GM06990 (cell line): ENCODE data around the gene APH1A.

Source experiments
- DNase-seq: peaks from one replicate; pipeline ENCODE4 v3.0.0-alpha.2; 2011; ENCODE audit not compliant: insufficient read length; ENCODE audit errors: extremely low read depth
- H3K27me3 ChIP-seq: replicated peaks from 2 replicates; pipeline ENCODE4 v1.6.0; 2011; ENCODE audit warnings: low read length; ENCODE audit not compliant: control insufficient read depth, insufficient read depth
- H3K36me3 ChIP-seq: 2 replicates; pipeline ENCODE4 v1.5.1; 2011; ENCODE audit warnings: low read length; ENCODE audit not compliant: control insufficient read depth, insufficient read depth
- H3K4me3 ChIP-seq: replicated peaks from 2 replicates; pipeline ENCODE4 v1.5.1; 2011; ENCODE audit warnings: low read depth, mild to moderate bottlenecking, control low read depth, low read length
- CTCF ChIP-seq: IDR thresholded peaks from 2 replicates; pipeline ENCODE4 v1.5.1; 2011; ENCODE audit warnings: low read length, control low read depth, mild to moderate bottlenecking, inconsistent platforms; ENCODE audit not compliant: insufficient read depth, poor library complexity, severe bottlenecking

Gene APH1A

DNA sequence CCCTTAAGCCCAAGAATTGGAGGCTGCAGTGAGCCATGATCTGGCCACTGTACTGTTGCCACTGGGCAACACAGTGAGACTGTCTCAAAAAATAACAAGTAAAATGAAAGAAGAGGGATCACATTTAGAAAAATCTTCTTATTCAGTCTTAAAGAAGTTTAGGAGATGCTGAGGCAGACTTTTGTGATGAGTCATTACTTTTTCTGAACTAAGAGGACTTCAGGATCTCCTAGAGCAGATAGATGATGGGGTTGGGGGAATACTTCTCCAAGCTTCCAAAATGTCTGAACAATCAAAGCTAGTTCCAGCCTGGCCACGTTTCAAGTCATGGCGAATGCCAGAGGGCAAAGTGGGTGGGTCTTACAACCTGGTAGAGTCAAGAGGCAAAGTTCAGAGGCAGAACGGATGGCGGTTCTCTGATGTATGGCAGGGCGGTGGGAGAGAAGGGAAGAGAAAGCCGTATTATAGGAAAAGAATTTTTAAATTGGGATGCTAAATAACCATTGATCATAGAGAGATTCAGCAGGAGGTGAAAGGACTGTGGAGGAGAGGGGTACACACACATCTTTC, 11.4 kb upstream of the APH1A start:
- TF ChIP-seq CTCF, result no peak
- Histone ChIP-seq H3K4me3 (no peak overlapping the region), H3K27me3 (no peaks in the 10 kb centered on the region), H3K36me3 (no peaks in the 10 kb centered on the region)
- no peak for DNase-seq

DNA sequence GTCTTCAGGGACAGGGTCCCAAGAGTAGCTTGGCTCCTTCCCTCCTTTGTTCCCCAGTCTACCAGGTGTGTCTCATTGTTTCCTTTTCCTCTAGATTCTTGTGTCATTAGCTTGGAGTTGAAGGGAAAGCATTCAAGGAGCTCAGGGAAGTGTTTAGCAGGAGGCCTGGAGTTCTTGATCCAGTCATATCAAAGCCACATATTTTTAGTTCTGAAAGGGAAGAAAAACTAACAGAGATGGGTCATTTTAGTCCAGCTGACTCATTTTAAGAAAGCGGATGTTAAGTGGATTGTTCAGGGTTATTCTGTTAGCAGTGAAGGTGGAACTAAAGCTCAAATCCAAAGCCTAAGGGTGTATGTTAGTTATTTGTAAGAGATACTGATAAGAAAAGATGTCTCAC, 4.5 kb upstream of the APH1A start:
- Histone ChIP-seq H3K4me3 (peak overlapping the region; percentile 38), H3K27me3 (no peaks in the 10 kb centered on the region), H3K36me3 (no peaks in the 10 kb centered on the region)
- TF ChIP-seq CTCF, result no peak
- no peak for DNase-seq

GRCh38 chr1:150271291-150271959, 2.6 kb upstream of the APH1A start:
- H3K4me3 ChIP-seq, result no peak overlapping the region
- H3K36me3 ChIP-seq, result peaks cover 3% of the 10 kb centered on the region; the same call in 1 of the 2 replicates
- TF ChIP-seq CTCF, result no peak
- no peaks in the 10 kb centered on the region for H3K27me3 ChIP-seq
- no peak for DNase-seq

DNA sequence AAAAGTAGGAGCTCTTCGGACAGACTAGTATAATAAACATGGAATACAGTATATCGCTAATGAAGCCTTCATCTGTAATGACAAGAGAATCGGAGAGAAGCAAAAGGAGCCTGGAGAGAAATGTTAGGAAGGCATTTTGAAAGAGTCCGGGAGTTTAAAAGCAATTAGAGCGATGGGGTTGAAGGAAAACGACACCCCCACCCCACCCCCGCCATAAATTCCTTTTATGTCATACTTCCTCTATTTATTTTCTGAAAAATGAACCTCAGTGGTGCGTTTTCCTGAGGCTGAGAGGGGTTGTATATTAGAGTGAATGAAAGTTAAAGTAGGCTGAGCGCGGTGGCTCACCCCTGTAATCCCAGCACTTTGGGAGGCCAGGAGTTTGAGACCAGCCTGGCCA, 635 bp upstream of the APH1A start:
- no peak for DNase-seq
- TF ChIP-seq CTCF, result no peak
- peak overlapping the region; percentile 82 for H3K4me3 ChIP-seq

GRCh38 chr1:150268340-150268704, 494 bp downstream of the APH1A start:
- H3K4me3 ChIP-seq, result peak overlapping the region; percentile 82
- no peak for DNase-seq
- no peaks in the 10 kb centered on the region for H3K27me3 ChIP-seq
- H3K36me3 ChIP-seq, result peaks cover 13% of the 10 kb centered on the region
- no peak for TF ChIP-seq CTCF

More for the DNA sequence above, 635 bp upstream of the APH1A start:
- Histone ChIP-seq H3K36me3 (peaks cover 13% of the 10 kb centered on the region), H3K27me3 (no peaks in the 10 kb centered on the region)

DNA sequence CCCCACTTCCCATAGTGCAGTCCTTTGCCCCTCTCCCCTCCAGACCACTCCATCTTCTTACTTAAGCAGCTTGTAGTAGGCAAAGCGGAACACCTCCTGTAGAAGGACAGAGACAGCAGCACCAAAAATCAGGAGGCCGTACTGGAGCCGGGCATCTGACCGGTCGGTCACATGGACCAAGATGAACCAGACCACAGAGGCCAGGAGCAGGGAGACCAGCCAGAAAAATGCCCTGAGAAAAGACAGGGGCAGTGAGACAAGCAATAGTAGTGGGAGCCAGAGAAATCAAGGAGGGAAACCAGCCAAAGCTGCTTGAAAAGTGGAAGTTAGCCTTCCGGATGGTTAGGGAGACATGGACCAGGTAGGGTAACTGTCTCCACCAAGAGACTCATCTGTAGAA, 920 bp downstream of the APH1A start:
- no peak for DNase-seq
- peaks cover 13% of the 10 kb centered on the region for H3K36me3 ChIP-seq
- no peak for TF ChIP-seq CTCF
- H3K27me3 ChIP-seq, result no peaks in the 10 kb centered on the region
- peak overlapping the region; percentile 82 for H3K4me3 ChIP-seq
